HPDE6-E6E7 (cell line): ENCODE measurements around the gene ZMYND15.

Source experiments
- DNase-seq: peaks from one replicate; pipeline ENCODE4 v3.0.0; 2011; ENCODE audit warnings: missing footprints; ENCODE audit errors: extremely low spot score

ZMYND15 gene

DNA sequence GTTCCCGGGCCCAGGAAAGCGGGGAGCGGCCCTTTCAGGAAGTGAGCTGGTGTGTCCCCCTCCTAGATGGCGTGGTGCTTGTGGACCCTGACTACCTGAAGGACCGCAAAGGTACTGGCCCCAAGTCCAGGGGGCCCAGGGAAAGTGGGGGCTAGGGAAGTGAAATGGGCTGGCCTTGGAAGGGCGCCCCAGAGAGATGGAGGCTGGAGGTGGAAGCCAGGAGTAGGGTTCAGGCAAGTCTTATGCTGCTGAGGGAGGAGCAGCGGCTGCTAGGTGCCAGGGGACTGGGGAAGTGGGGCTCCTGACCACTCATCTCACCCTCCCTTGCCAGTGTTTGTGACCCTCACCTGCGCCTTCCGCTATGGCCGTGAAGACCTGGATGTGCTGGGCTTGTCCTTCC is 23.6 kb upstream of the ZMYND15 start:
- DNase-seq = no peak

DNA sequence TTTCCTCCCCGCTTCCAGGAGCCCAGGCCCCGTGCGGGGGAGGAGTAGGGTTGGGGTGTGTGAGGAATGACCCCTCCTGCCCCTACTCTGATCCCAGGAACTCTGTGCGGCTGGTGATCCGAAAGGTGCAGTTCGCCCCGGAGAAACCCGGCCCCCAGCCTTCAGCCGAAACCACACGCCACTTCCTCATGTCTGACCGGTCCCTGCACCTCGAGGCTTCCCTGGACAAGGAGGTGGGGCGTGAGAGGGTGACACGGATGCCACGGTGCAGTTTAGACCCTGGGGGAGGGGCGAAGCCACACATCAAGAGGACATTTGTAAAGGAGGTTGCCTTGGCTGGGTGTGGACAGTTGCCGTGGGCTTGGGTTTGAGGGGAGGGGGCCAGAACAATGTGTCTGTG is 21.8 kb upstream of the ZMYND15 start:
- no peak for DNase-seq

DNA sequence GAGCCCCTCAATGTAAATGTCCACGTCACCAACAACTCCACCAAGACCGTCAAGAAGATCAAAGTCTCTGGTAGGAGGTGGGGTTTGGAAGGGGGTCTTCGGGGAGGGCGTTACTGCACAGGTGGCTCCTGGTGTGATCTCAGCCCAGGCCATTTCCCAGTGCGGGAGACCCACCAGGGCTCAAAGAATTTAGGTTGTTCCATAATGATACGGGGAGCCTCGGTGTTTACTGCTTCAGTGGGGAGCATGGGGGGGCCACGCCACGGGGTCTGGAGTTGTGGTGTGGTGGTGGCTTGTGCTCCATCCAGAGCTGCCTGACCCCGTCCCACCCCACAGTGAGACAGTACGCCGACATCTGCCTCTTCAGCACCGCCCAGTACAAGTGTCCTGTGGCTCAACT is 21.4 kb upstream of the ZMYND15 start:
- DNase-seq = no peak

DNA sequence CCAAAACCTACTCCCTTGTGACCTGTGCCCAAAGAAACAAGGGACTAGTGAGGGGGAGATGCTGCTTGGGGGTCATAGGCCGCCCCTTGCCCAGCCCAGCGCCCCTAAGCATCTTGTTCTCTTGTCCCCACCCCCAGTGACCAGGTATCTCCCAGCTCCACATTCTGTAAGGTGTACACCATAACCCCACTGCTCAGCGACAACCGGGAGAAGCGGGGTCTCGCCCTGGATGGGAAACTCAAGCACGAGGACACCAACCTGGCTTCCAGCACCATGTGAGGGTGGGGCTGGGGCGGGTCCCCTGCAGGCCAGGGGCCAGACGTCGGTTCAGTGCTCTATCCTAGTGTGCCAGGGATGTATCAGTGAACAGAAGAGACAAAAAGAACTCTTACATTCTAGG is 20.5 kb upstream of the ZMYND15 start:
- no peak for DNase-seq

DNA sequence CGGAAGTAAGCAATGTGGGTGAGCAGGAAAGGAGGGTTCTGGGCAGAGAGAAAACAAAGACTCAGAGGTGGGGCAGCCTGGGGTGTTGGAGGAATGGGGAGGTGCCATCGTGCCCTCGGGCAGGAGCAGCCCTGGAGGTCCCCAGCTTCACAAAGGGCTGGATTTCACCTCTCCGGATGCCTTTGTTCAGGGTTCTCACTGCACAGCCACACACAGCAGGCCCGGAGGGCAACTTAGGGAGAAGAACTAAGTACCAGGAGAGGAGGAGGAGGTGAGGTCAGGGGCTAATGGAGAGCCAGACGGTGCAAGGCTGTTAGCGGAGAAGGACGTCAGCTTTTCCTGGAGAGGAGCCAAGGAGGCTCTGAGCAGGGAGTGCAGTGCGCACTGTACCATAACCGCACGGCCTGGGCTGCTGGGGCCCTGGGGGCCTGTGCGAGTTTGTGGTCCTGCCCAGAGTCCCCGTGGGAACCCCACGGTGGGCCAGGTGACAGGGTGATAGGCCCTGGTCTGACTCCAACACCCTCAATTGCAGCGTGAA is 19.9 kb upstream of the ZMYND15 start:
- no peak for DNase-seq

DNA sequence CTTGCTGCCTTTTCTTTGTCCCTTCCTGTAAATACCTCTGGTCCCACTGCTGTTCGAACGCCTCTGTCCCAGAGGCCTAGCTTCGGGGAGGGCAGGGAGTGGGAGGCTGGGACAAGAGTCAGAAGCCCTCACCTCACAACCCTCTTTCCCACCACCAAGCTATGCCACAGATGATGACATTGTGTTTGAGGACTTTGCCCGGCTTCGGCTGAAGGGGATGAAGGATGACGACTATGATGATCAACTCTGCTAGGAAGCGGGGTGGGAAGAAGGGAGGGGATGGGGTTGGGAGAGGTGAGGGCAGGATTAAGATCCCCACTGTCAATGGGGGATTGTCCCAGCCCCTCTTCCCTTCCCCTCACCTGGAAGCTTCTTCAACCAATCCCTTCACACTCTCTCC is 18.8 kb upstream of the ZMYND15 start:
- DNase-seq = no peak

DNA sequence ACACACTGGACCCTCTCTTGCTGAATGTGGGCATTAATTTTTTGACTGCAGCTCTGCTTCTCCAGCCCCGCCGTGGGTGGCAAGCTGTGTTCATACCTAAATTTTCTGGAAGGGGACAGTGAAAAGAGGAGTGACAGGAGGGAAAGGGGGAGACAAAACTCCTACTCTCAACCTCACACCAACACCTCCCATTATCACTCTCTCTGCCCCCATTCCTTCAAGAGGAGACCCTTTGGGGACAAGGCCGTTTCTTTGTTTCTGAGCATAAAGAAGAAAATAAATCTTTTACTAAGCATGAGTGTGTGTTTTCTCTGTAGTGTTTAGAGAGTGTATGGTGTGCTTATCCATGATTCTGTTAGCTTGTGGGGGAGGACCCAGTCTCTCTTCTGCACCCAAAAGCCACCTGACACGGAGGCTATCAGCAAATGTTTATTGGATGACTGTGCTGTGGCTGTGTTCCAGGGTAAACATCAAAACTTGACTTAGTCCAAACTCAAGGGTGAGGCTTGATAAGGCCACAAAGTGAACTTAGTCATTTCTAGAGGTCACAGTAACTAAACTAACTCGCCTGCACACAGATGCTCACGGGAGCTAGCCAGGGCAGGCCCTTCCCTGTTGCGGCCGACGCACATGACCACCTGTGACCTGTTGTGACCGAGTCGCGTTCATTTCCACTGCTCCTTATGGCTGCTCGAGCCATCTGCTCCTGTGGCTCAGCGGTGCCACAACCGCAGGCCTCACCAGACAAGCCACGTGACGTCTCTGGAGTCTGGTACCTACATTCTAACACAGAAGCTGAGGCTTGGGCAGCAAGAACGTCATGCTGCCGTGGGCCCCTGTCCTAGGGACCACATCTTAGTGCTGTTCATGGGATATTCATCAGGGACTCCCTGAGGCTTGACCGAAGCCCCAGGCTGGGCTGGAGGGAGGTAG is 18.2 kb upstream of the ZMYND15 start:
- DNase-seq = no peak

DNA sequence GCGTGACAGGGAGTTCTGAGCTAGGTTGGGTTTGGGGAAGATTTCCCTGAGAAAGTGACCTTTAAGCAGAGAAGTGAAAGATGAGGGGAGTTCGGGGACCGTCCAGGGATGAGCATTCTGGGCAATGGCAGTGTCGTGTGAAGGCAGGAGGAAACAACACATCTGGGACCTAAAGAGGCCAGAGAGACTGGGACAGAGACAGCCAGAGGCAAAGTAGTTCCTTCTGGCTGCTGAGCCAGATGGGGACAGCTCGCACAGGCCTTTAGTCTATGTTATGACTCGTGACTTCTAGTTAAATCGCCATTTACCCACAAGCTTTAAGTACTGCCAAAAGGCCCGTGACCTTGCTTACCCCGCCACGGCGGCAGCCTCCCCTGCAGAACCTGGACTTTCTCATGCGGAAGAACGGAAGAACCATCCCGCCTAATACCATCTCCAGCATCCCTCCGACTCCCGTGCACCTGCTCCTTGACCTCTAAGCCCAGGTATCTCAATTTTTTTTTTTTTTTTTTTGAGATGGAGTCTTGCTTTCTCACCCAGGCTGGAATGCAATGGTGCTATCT is 16.9 kb upstream of the ZMYND15 start:
- no peak for DNase-seq

DNA sequence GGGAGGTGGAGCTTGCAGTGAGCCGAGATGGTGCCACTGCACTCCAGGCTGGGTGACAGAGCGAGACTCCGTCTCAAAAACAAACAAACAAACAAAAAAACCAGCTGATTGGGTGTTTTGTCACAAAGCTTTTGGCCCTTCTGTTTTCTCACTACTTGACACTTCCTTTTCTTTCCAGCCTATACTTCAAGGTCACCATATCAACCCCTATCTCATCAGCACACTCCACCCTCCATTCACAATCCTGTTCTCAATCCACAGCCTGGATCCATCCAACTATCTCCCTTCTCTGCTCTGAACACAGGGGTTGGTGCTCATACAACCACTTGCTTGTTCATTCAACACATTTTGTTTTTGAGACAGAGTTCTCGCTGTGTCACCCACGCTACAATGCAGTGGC is 15.0 kb upstream of the ZMYND15 start:
- DNase-seq = no peak

DNA sequence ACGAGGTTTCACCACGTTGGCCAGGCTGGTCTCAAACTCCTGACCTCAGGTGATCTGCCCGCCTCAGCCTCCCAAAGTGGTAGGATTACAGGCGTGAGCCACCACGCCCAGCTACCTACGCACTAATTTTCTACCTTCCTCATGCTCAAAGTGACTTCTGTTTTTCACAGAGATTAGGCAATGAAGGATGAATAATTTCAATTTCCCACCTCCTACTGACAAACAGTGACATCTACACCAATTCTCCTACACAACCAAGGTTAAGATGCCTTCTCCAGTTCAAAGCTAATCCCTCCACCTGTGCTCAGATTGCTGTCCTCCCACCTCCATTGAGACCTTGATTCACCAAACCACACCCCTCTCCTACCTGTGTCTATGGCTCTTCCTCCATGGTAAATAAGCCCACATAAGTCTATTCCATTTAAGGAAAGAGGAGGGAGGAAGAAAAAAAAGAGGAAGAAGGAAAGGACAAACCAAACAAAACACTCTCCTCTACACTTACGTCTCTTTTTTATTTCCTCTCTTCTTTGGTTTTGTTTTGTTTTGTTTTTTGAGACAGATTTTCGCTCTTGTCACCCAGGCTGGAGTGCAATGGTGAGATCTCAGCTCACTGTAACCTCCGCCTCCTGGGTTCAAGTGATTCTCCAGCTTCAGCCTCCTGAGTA is 13.9 kb upstream of the ZMYND15 start:
- DNase-seq = no peak

DNA sequence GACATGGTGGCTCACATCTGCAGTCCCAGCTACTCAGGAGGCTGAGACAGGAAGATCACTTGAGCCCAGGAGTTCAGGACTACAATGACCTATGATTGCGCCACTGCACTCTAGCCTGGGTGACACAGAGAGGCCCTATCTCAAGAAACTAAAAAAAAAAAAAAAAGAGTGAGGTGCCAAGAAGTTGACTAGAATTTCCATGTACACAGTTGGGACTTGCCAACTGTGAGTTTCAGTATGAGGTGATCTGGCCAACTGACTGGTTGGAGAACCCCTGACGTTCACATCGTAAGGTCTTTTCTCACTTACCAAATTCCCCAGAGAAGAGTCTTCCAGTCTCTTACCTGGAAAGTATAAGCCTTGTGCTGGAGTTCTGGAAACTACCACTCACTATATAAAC is 11.5 kb upstream of the ZMYND15 start:
- no peak for DNase-seq

DNA sequence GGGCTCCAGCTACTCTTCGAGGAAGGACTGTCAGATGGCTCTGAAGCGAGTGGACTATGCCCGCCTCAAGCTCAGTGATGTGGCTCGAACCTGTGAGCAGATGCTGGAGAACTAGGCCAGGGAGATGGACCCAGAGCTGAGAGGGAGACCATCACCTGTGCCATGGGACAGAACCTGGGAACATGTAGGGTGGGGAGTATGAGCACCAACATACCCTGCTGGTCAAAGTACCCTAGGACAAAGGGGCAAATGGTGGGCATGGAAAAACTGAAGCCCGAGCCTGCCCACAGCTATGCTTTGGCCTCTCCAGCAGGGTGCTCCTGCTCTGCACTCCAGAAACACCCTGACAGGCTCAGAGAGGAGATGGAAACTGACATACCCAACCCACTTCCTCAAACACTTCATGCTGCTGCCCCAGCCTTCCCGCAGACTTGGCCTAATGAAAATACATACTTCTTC is 6.5 kb upstream of the ZMYND15 start:
- no peak for DNase-seq

DNA sequence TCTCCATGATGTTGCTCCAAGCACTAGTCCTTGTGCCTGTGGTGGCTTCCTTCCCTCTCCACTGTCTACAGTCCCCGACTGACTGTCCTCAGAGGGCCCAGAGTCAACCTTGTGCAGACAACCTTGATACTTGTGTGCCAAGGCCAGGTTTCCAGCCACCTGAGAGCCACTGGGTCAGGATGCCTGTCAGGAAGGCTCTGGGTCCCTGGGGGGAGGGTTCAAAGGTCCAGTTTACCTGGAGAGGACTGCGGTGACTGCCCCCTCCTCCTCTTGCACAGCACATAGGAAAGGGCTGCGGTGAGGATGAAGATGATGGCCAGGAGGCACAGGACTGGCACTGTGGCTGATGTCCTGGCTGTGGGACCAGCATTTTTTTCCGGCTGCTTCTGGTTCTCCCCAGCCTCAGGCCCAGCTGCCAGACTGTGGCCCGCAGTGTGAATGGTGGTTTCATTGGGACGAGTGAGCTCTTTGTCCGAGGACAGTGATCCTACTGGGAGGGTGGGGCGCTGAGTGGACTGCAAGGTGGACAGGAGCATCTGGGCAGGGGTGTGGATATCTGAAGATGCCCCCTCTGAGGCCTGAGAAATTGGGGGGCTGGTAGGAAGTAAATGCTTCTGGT is 4.7 kb upstream of the ZMYND15 start:
- DNase-seq = no peak

DNA sequence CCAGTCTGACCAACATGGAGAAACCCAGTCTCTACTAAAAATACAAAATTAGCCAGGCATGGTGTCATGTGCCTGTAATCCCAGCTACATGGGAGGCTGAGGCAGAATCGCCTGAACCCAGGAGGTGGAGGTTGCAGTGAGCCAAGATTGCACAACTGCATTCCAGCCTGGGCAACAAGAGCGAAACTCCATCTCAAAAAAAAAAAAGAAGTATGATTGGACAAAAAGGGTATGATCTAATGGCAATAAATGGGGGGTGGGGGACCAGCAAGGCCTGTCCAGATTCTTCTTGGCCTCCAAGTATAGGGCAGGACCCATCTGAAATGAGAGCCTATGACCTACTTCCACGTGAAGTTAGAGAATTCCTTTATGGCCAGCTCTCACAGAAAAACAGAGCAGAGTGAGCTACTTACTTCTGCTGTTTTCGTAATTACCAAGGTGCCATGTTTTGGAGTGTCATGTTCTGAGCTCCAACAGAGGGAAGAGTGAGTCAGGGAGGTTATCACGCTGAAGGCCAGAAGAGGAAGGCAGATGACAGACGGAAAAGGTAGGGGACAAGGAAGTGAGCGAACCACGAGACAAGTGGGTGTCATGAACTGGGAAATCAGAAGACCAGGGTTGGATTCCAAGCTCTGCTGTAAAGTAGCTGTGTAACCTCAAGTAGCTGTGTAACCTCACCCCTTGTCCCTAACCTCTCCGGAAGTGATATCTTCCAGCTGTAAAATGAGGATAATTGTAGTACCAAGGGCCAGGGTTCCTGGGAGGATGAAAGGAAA is 3.6 kb upstream of the ZMYND15 start:
- DNase-seq = no peak

DNA sequence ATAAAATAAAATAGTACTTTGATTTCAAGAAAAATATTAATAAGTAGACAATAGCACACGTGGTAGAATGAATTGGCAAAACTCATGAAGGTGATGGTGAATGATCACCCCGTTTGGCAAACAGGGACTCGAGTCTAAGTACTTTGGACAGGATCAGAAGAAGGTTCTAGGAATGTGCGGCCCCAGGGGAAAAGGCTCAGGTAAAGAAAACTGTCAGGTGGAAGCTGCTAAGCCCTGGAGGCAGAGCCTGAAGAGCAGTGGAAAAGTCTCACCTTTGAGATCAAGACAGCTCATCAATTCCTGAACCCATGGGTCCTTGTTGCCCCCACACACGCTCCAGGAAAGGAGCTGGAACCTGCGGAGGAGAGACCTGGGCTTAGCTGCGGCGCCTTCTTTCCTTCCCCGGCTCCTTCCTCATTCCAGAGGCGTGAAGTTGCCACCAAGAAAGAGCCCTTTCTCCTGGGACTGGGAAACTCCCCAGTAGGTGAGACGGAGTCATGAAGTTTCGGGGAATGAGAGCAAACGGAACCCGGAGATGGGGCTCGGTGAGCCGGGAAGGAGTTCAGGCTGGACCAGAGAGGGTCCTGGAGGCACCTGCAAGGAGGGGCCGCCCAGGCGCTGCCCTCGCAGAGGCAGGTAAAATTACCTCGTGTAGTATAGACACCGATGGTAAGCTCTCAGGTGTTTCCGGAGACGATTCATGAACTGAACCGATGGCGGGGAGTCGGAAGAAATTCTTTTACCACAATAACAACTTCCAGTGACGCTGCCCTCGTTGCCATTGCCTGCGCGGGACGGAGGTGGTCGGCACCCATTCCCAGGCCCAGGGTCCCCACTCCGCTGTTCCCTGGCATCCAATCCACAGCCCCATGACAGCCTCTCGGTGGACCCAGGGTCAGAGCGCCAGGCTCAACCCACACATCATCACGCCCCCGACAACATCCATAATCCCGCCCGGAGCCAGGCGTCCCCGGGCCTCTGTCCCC is 1.2 kb upstream of the ZMYND15 start:
- DNase-seq = peak; percentile 74

DNA sequence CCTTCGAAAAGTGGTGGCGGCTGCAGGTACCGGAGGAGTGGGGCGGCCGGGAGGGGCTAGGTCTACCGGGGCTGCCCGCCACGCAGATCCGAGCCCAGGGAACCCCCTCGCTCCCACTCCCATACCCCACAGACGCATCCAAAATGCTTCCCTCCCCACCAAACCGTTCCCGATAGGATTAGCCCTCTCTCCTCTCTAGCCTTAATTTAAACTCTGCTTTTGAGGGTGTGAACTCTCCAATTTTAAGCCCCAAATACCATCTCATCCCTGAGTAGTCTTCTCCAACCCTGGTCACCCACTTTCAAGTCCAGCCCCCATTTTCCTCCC is 355 bp downstream of the ZMYND15 start:
- no peak for DNase-seq

DNA sequence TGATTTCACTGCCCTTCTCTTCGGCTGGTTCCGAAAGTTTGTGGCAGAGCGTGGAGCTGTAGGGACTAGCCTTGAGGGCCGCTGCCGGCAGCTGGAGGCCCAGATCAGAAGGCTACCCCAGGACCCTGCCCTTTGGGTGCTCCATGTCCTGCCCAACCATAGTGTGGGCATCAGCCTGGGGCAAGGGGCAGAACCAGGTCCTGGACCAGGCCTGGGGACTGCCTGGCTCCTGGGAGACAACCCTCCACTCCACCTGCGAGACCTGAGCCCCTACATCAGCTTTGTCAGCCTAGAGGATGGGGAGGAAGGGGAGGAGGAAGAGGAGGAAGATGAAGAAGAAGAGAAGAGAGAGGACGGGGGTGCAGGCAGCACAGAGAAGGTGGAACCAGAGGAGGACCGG is 951 bp downstream of the ZMYND15 start:
- DNase-seq = no peak

DNA sequence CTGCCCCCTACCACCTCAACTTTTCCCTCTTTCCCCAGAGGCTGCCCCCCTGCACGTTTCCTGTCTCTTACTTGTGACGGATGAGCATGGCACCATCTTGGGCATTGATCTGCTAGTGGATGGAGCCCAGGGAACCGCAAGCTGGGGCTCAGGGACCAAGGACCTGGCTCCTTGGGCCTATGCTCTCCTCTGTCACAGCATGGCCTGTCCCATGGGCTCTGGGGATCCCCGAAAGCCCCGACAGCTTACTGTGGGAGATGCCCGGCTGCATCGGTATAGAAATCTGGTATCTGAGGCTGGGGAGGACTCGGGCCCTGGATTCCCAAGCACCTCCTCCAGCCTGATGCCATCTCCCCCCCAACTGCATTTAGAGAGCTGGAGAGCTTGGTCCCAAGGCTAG is 1.9 kb downstream of the ZMYND15 start:
- DNase-seq = no peak

DNA sequence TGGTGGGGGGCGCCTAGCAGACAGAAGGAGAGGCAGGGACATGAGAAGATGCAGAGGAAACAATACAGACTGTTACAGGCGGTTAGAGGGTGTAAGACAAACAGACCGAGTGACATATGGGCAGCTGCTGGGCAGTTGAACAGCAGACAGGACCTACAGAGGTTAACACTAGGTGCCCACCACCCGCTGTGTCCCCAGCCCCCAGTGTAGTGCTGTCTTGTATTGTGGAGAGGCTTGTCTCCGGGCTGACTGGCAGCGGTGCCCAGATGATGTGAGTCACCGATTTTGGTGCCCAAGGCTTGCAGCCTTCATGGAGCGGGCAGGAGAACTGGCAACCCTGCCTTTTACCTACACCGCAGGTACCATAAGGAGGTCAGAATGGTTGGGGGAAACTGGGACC is 2.5 kb downstream of the ZMYND15 start:
- no peak for DNase-seq

DNA sequence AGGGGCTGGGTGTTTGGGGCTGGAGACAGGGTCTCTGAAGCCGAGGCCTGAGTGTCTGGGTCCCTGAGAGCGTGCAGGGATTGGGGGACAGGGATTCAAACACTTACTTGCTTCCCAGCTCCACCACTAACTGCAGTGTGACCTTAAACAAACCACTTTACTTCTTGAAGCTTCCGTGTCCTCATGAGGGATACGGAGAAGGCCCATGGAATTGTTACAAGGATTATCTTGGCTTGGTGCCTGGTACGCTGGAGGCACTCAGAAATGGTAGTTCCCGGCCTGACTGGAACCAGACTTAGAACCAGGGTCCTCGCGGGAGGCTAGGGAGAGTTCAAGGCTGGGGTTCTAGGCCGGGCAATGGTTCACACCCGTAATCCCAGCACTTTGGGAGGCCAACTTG is 3.0 kb downstream of the ZMYND15 start:
- no peak for DNase-seq
